ES-I3 (cell line): Measurements from ENCODE around the gene UTF1.

Experiments
- H3K36me3 ChIP-seq: 2 replicates; pipeline ENCODE4 v1.6.1; 2013; ENCODE audit warnings: mild to moderate bottlenecking, low read length, control low read depth, moderate library complexity; ENCODE audit not compliant: insufficient read depth
- H3K4me1 ChIP-seq: 2 replicates; pipeline ENCODE4 v1.6.1; 2013; ENCODE audit warnings: mild to moderate bottlenecking, control low read depth, low read length; ENCODE audit not compliant: insufficient read depth
- H3K9ac ChIP-seq: 2 replicates; pipeline ENCODE4 v1.6.1; 2013; ENCODE audit warnings: low read depth, mild to moderate bottlenecking, low read length, moderate library complexity
- H3K9me3 ChIP-seq: 2 replicates; pipeline ENCODE4 v1.6.1; 2013; ENCODE audit warnings: mild to moderate bottlenecking, low read length, moderate library complexity; ENCODE audit not compliant: control insufficient read depth, insufficient read depth

Gene UTF1, protein sequence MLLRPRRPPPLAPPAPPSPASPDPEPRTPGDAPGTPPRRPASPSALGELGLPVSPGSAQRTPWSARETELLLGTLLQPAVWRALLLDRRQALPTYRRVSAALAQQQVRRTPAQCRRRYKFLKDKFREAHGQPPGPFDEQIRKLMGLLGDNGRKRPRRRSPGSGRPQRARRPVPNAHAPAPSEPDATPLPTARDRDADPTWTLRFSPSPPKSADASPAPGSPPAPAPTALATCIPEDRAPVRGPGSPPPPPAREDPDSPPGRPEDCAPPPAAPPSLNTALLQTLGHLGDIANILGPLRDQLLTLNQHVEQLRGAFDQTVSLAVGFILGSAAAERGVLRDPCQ

DNA sequence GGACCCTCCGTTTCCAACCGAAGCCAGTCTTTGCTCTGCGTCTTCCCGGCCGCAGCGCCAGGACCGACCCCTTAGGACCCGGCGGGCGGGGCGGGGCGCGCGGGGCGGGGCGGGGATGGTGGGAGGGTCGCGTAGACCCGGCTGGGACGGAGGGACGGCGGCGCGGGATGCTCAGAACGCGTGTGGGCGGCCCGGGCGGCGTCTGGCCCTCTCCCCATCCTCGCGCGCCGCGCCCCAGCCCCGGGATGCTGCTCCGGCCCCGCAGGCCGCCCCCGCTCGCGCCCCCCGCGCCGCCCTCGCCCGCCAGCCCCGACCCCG lies at the start of gene UTF1:
TSS of gene UTF1 (plus strand) at position 174 of the 318 bp plus-strand sequence. CDS start at position 246, 72 bp downstream.
- Histone ChIP-seq H3K4me1 (peaks cover 6% of the 10 kb centered on the region; the same call in 1 of the 2 replicates), H3K9me3 (no peaks in the 10 kb centered on the region), H3K36me3 (no peaks in the 10 kb centered on the region), H3K9ac (peak within 1 kb of the TSS; percentile 75)

DNA sequence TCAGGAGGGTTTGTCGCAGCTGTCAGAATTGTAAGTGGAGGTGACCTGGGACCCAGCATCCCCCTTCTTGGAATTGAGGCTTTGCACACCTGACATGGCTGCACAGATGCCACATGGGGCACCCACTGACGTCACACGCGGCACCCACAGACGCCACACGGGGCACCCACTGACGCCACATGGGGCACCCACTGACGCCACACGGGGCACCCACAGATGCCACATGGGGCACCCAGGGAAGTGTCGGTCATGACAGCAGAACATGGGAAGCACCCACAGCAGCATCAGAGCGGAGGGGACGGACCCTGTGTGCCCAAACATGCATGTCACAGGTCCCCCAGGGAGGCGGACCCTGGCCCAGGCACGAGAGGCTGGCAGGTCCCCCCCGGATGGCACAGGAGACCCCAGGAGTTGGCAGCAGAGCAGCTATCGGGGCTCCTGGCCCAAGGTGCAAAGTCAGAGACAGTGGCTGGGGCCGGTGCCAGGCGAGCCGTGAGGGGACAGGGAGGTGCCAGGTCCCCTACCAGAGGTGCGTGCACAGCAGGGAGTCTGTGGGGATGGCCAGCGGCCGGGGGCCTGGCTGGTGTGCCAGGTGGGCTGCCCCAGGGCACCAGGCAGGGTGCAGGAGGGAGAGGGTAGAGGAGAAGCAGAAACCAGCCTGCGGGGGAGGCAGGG lies 48.9 kb upstream of the UTF1 start:
- H3K36me3 ChIP-seq: no peaks in the 10 kb centered on the region; the same call in 1 of the 2 replicates
- H3K9me3 ChIP-seq: no peaks in the 10 kb centered on the region
- no peaks in the 10 kb centered on the region for H3K4me1 ChIP-seq

DNA sequence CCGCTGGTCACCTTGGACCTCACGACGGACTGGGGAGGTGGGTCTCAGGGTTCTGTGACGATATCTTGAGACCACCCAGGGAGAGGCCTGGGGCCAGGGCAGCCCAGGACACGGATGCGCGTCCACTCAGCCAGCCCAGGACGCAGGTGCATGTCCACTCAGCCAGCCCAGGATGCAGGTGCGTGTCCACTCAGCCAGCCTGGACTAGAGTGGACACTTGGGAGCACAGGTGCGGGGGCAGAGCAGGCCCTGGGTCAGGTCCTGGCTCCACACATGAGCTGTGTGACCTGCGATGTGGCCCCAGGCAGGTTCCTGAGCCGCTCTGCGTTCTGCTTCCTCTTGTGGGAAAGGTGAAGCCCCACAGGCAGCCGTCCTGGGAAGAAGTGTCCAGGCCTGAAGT lies 47.8 kb upstream of the UTF1 start:
- Histone ChIP-seq H3K9me3 (no peaks in the 10 kb centered on the region), H3K36me3 (no peaks in the 10 kb centered on the region; the same call in 1 of the 2 replicates), H3K9ac (no peak overlapping the region), H3K4me1 (no peaks in the 10 kb centered on the region)

More for the DNA sequence above, 48.9 kb upstream of the UTF1 start:
- H3K9ac ChIP-seq: no peak overlapping the region

DNA sequence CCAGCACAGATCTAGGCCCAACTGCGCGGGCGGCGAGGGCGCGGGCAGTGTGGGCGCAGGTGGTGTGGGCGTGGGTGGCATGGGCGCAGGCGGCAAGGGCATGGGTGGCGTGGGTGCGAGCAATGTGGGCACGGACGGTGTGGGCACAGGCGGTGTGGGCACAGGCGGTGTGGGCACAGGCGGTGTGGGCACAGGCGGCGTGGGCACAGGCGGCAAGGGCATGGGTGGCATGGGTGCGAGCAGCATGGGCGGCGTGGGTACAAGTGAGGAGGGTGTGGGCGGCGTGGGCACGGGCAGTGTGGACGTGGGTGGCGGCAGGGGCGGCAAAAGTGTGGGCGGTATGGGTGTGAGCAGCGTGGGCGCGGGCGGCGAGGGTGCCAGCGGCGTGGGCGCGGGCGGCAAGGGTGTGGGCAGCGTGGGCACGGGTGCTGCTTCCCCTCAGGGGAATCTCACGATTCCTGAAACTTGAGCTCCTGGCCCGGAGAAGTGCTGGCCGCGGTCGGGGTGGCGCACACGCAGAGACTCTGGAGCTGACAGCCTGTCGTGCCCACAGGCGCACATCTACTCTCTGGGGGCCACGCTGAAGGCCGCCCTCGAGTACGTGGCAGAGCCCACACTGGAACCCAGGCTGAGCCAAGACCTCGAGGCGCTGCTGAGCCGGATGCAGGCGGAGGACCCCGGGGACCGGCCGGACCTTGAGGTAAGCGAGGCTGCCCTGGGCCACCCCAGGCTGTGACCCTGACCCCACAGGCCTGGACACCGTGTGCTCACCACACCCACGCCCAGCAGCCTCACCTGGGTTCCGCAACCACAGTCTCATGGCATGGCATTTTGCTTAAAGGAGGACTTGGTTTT lies 47.0 kb upstream of the UTF1 start:
- Histone ChIP-seq H3K4me1 (no peaks in the 10 kb centered on the region), H3K9me3 (no peaks in the 10 kb centered on the region), H3K36me3 (no peaks in the 10 kb centered on the region; the same call in 1 of the 2 replicates), H3K9ac (no peak overlapping the region)

DNA sequence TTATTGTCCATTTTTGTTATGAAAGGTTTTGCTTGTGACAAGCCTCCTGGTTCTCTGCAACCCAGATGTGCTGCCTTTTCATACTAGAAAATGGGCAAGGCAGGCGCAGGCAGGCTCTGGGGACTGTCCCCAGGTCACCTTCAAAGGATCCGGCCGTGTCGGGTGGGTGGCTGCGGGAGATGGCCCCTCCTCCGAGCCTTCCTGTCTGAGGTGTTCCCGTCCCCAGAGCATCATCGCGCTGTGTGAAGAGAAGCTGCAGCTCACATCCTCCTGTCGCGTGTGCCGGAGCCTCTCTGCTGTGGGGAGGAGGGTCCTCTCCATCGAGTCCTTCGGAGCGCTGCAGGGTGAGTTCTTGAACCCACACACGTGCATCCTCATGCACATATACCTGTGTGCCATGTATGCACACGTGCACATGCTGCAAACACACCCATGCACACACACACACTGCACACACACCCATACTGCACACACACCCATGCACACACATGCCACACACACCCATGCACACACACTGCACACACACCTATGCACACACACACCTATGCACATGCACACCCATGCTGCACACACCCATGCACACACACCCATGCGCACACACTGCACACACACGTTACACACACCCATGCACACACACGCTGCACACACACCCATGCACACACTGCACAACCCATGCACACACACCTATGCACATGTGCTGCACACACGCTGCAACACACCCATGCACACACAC lies 46.2 kb upstream of the UTF1 start:
- H3K9ac ChIP-seq: no peak overlapping the region
- no peaks in the 10 kb centered on the region; the same call in 1 of the 2 replicates for H3K36me3 ChIP-seq
- H3K4me1 ChIP-seq: no peaks in the 10 kb centered on the region
- H3K9me3 ChIP-seq: no peaks in the 10 kb centered on the region

DNA sequence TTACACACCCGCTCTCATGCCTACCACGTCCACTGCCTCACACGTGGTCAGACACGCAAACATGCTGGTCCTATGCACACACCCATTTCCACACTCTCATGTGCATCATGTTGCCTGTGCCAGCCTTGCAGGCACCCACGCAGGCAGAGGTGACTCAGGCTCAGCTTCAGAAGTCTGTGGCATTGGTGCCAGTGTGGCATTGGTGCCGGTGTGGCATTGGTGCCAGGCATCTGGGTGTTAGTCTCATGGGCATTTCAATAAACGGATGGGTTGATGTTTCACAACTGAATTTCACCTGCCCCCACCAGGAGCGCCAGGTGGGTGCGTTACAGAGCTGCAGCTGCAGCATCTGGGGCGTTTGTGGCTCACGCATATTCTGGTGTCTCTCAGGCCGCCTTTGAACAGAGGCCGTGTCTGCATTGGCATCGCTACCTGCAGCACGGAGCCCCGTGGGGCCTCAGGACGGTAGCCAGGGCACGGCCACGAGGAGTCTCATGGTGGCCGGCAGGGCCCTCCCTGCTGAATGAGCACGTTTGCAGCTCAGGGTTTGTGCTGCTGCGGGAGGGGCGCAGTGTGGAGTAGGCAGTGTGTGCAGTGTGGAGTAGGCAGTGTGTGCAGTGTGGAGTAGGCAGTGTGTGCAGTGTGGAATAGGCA lies 45.3 kb upstream of the UTF1 start:
- H3K36me3 ChIP-seq: no peaks in the 10 kb centered on the region; the same call in 1 of the 2 replicates
- H3K9ac ChIP-seq: no peak overlapping the region
- H3K9me3 ChIP-seq: no peaks in the 10 kb centered on the region
- no peaks in the 10 kb centered on the region for H3K4me1 ChIP-seq

DNA sequence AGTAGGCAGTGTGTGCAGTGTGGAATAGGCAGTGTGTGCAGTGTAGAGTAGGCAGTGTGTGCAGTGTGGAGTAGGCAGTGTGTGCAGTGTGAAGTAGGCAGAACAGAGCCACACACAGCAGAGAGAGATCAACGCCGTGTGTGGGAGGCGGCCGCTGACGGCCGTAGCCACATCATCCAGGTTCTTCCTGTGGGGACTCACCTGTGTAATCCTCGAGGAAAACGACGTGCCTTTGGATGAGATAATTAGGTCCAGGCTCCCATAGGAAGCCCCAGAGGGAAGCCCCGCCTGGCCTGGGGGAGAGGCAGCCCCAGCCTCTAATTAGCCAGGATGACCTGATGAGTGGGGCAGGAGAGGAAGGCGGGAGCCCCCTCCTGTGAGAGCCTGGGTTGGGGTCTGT lies 44.6 kb upstream of the UTF1 start:
- H3K36me3 ChIP-seq: no peaks in the 10 kb centered on the region; the same call in 1 of the 2 replicates
- H3K9ac ChIP-seq: no peak overlapping the region
- no peaks in the 10 kb centered on the region for H3K4me1 ChIP-seq
- no peaks in the 10 kb centered on the region for H3K9me3 ChIP-seq

DNA sequence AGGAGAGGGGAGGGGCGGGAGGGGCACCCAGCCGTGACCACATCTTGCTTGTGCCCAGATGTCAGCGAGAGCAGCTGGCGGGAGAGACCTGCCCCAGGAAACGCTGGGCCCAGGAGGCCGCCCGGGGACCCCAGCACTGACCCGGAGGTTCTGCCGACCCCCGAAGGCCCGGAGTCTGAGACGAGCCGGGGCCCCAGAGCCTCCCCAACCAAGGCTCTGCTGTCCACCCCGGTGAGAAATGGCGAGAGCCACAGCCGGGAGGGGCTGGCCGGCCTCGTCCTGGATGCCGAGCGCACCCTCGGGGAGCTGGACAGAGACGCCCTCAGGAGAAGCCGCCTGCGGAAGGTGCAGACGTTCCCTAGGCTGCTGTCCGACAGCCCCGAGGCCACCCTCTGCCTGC lies 44.1 kb upstream of the UTF1 start:
- H3K9ac ChIP-seq: no peak overlapping the region
- H3K9me3 ChIP-seq: no peaks in the 10 kb centered on the region
- no peaks in the 10 kb centered on the region for H3K4me1 ChIP-seq
- no peaks in the 10 kb centered on the region; the same call in 1 of the 2 replicates for H3K36me3 ChIP-seq

DNA sequence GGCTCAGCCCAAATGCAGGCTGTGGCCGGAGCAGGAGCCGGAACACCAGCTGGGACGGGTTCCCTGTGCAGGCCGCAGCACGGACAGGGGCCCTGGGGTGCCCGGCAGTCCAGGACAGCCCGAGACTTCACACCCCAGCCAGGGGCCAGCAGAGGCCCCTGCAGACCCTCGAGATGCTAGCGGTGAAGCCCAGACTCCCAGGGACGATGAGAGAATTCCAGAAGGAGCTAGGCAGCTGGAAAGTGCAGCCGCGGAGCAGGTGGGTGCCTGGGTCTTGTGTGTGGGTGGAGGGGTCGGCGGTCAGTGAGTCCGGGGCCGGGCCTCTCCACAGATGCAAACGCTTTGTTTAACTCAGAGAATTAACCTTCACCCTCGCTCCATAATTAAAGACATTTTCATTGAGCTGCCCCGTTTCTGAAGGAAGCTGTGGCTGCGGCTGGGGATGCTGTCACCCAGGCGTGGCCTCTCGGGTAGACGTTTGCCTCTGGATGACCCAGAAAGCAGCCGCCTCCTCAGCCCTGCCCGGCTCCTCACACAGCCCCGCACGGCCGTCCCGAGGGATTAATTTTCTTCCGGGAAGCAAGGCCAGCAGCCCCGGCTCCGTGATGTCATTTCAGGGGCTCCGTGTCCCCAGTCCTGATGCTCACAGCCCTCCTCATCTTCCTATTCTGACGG lies 43.5 kb upstream of the UTF1 start:
- no peaks in the 10 kb centered on the region for H3K4me1 ChIP-seq
- H3K9ac ChIP-seq: no peak overlapping the region

DNA sequence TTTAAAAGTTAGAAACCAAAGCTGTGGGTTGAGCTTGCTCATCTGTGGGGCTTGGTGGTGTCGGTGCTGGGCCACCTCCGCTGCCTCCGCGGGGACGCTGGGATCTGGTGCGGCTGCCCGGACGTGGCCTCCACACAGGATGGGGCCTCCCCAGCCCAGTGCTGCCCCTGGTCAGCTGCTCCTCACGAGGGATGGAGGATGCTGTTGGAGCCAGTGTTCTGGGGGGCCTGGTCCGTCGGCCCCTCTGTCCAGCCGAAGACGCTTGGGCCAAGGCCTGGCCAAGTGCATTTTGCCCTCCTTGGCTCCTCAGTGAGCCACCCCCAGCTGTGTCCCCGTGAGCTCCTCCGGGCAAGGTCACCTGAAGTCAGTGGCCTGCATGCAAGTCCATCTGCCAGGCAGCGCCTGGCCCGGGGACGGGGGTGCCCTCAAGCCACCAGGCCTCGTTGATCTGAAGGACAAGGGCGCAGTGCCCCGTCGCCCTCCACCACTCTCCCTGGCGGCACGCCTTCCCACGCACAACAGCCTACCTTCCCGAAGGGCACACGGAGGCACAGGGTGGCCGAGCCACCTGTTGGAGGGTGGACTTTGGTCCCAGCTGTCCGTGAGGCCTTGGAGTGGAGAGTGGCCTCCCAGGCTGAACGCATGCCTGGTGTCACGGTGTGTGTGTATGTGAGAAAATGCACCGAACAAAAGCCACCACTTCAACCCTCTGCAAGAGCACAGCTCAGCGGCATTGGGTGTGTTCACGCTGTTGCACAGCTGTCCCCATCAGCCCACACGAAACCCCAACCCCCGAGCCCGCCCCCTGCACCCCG lies 42.7 kb upstream of the UTF1 start:
- no peaks in the 10 kb centered on the region for H3K4me1 ChIP-seq
- 0 out of 2 replicates have a peak, but pooled peaks cover 3% of the 10 kb centered on the region for H3K9me3 ChIP-seq
- H3K9ac ChIP-seq: no peak overlapping the region
- no peaks in the 10 kb centered on the region; the same call in none of the 2 replicates for H3K36me3 ChIP-seq

More for the DNA sequence above, 43.5 kb upstream of the UTF1 start:
- Histone ChIP-seq H3K9me3 (no peaks in the 10 kb centered on the region), H3K36me3 (no peaks in the 10 kb centered on the region; the same call in 1 of the 2 replicates)

DNA sequence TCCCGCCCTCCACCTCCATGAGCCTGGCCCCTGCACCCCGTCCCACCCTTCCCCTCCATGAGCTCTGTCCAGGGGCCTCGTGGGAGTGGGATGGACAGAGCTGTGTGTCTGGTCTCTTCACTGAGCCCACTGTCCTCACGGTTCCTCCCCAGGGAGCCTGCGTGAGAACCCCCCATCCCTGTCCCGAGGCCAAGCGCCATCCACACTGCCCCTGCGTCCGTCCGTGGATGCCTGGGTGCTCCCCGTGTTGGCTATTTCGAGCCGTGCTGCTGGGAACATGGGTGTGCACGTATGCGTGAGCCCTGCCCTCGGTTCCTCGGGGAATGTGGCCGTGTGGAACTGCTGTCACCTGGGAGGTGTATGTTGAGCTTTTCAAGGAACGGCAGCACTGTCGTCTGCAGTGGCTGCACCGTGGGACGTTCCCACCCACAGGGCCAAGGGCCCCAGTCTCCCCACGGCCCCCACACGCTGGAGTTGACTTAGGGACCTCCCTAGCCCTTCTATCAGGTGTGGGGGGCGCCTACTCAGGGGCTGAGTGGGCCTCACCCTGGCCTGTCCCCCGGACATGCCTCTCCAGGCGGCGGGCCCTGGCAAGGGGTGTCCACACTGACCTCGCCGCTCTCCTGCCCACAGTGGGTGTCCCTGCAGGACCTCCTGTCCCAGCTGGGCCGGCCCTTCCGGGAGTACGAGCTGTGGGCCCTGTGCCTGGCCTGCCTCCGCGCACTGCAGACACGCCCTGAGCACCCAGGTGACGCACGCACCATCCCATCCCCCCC lies 41.9 kb upstream of the UTF1 start:
- 0 out of 2 replicates have a peak, but pooled peaks cover 4% of the 10 kb centered on the region for H3K9me3 ChIP-seq
- no peak overlapping the region for H3K9ac ChIP-seq
- no peaks in the 10 kb centered on the region for H3K4me1 ChIP-seq
- no peaks in the 10 kb centered on the region; the same call in none of the 2 replicates for H3K36me3 ChIP-seq

DNA sequence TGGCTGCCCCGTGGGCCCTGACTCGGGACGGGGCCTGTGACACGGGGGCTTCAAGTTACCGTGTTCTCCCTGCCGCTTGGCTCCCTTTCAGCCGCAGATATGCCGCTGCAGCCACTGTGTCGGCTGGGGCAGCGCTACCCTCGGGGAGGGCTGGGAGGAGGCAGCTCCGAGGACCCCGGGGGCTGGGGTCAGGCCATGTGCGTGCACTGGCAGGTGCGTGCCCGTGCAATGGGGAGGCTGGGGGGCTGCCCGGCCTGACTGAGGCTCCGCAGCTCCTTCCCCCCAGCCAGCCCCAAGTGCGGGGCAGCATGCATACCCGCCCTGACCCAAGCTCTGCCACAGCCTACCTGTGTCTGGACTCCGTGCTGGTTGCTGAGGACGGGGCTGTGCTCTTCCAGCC lies 40.8 kb upstream of the UTF1 start:
- H3K4me1 ChIP-seq: no peaks in the 10 kb centered on the region
- H3K9ac ChIP-seq: no peak overlapping the region
- no peaks in the 10 kb centered on the region; the same call in none of the 2 replicates for H3K36me3 ChIP-seq
- H3K9me3 ChIP-seq: peaks cover 4% of the 10 kb centered on the region; the same call in 1 of the 2 replicates
